ENCODE measurements around the gene SLC13A4.

- TF ChIP-seq POLR2A (IDR thresholded peaks at IDR 0.05; ENCODE audit: low read depth, low read length) (no peak), POLR2AphosphoS5 (IDR thresholded peaks at IDR 0.05; ENCODE audit: low read depth, low read length) (no peak), TAF1 (IDR thresholded peaks at IDR 0.05; ENCODE audit: low read depth, low read length) (no peak), POU2F2 (IDR thresholded peaks at IDR 0.05; ENCODE audit: low read depth, low read length) (no peak)
Measured at GRCh38 chr7:135670179-135670578, 57.8 kb downstream of the SLC13A4 start.

Data from GM12891 (cell line).